Stimulated activated CD8-positive, alpha-beta memory T cell treated with anti-CD3 and anti-CD28 coated beads, Interleukin-15, amount 100 ng/mL, for 48 hours (primary cell): Measurements from ENCODE around the gene BEX3.

Experiments
- DNase-seq, 2 donors: peaks; one replicate each; pipeline ENCODE4 v3.0.0-alpha.2; 2020; ENCODE audit warnings: low read depth in 2 of 2

Gene BEX3

DNA sequence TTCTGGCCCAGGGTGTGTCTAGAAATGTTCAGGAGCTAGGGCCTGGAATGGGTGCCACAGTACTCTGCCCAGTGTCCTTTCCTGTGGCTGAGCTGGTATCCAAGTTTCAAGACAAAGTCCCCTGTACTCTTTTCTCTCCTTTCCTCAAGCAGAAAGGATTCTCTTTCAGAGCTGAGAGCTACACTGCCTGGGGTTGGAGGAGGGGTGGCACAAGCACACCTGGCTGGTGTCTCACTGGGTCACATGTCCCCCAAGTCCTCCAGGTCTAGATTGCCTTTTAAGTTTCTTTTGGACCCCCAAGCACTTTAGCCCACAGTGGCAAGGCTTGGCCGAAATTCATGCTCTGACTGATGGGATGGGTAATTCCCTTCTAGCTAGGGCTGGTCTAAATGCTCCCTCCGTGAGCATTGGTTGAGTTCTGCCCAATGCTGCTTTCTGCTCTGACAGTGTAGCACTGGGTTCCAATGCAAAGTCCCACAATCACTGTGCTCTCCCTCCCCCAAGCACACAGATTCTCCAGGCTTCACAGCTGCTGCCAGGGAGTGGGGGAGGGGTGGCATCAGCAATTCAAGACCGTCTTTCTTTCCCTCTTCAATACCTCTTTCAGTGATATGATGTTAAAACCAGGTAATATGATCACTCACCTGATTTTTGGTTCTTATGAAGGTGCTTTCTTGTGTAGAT lies 47.8 kb downstream of the BEX3 start:
- no peak for DNase-seq
